HuH-7 (cell line): ENCODE results near the gene MYBPH.

Experiments used
- DNase-seq: peaks from one replicate; pipeline ENCODE4 v3.0.0; 2011; ENCODE audit warnings: low spot score

Gene MYBPH

GRCh38 chr1:203129501-203130231 is 46.0 kb downstream of the MYBPH start:
- DNase-seq, result no peak

DNA sequence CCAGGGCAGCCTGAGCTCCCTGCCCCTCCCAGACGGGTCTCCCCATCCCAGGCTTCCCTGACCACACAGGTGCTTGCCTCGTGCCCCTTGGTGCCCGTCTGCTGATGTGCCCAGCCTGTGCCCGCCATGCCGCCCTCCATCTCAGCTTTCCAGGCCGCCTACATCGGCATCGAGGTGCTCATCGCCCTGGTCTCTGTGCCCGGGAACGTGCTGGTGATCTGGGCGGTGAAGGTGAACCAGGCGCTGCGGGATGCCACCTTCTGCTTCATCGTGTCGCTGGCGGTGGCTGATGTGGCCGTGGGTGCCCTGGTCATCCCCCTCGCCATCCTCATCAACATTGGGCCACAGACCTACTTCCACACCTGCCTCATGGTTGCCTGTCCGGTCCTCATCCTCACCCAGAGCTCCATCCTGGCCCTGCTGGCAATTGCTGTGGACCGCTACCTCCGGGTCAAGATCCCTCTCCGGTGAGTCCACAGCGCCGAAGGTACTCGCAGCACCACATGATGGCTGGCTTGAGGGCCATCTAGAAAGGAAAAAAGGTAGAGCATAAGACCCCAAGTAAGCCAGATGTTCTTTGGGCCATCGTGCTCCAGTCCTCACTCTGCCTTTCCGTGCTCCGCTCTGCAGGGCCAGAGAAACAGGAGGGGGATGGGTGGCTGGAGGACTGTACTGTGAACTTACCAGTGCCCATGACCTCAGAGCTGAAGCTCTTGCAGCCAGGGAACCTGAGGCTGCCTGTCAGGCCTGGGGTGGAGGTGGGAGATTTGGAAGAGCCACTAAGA is 46.7 kb downstream of the MYBPH start:
- no peak for DNase-seq

DNA sequence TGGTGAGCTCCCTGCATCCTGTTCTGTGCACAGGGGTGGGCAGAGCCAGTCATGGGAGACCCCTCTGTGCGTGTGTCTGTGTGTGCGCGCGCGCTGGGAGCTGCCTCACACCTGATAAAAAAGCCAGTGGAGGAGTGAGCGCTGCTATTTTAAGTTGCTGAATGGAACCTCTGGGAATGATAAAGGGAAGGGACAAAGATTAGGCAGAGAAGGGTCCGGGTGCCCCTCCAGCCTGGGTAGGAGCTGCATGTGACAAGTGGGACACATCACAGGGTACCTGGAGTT is 47.3 kb downstream of the MYBPH start:
- DNase-seq, result no peak

DNA sequence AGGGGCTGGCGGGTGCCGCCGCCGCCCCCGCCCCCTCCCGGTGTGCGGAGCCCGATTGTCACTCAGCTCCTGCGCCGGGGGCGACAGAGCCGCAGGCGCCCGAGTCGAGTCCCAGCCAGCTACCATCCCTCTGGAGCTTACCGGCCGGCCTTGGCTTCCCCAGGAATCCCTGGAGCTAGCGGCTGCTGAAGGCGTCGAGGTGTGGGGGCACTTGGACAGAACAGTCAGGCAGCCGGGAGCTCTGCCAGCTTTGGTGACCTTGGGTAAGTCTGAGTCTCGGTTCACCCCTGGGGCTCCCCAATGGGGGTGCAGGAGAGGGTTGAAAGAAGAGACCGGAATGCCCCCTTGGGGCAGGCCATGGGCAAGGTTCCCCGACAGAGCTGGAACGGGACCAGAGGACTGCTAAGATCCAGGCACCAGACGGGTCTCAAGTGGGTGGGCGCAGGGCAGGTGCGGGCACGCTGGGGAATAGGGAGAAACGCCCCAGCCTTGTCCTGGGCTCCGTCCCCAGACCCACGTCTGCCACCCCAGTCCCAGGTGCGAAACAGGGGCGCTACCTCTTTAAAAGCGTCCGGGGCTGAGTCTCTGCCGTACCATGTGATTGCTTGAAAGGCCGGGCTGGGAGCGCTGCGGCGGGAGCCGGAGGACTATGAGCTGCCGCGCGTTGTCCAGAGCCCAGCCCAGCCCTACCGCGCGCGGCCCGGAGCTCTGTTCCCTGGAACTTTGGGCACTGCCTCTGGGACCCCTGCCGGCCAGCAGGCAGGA is 47.8 kb downstream of the MYBPH start, which contains the start of gene ADORA1:
TSS of gene ADORA1 (plus strand) at position 61 of the 765 bp plus-strand sequence. CDS start 1,116 bp downstream, outside the sequence.
- DNase-seq, result peak; percentile 49

DNA sequence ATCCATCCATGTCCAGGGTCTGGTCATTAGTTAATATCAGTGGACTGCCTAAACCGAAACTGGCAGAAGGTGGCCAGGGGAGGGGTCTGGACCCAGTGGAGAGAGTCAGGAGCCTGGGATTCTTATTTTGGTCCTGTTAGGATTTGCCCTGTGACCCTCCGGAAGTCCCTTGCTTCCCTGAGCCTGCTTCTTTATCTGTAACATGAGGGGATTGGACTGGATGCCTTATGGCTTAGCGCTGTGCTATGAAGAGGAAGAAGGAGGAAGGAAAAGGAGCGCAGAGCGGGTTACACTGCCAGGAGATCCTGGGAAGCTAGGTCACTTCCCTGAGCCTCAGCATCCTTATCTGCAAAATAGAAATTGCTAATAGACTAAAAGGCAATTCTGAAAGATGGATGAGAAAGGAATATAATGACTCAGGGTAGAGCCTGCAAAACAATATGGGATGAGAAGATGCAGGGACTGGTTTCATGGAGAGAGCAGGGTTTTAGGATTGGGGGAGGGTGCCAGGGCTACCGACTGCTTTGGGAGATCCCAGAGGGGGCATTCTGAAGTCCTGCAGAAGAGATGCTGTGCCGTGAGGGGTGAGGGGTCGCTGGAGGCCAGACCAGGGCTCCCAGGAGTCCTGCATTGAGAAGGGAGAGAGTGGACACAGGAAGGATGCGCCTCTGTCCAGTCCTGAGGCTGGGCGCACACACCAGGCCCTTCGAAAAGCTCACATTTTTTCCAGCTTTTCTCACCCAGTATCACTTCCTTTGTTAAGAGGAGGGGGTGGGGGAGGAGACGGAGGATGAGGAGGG is 48.6 kb downstream of the MYBPH start:
- DNase-seq, result no peak

DNA sequence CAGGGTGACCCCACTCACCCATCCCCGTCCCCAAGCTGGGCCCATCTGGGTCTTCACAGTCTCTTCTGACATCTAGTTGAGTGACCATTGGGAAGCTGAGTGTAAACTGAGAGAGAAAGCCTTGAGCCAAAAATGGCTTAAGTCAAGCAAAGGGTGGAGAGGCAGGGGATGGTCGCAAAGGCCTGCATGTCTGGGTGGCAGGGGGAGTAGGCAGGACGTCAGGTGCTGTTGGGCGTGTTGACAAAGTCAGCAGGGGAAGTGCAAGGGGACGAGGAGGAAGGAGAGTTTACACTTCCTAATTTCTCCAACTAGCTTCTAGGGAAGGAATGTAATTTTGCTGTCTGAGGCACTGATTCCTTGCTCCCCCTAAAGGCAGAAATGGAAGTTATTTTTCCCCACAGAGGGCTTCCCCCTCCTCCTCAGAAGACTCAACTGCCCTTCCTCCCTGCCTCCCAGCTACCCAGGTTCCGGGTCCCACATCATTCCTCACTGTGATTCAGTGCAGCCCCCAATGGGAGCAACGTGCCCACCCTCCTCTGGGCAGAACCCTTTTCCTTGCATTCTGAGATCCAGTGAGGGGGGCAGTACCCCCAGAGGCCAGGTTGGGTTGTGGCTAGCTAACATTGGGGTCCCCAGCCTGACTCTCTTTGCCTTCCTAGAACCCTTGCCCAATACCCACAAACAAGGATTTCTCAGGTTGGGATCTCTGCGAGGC is 49.3 kb downstream of the MYBPH start:
- DNase-seq, result no peak

- no peak for DNase-seq
Measured at GRCh38 chr1:203124546-203125317, 50.9 kb downstream of the MYBPH start.

DNA sequence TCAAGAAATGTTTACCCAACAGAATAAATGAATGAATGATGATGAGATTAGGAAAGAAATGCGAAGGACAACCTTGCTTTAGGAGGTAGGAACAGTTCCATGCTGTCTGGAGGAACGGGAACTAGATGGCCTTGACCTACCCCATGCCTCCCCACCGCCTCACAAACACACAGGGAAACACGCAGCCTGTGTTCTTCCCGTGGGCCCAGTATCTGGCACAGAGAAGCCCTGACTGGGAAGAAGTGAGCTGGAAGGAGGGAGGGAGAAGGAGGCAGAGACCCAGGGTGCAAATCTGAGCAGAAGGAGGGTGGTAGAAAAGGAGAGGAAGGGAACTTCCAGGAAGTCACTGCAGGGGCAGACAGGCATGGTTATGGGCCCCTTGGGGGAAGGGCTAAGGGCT is 51.6 kb downstream of the MYBPH start:
- DNase-seq, result no peak

GRCh38 chr1:203122159-203122558 is 53.5 kb downstream of the MYBPH start:
- DNase-seq, result no peak

DNA sequence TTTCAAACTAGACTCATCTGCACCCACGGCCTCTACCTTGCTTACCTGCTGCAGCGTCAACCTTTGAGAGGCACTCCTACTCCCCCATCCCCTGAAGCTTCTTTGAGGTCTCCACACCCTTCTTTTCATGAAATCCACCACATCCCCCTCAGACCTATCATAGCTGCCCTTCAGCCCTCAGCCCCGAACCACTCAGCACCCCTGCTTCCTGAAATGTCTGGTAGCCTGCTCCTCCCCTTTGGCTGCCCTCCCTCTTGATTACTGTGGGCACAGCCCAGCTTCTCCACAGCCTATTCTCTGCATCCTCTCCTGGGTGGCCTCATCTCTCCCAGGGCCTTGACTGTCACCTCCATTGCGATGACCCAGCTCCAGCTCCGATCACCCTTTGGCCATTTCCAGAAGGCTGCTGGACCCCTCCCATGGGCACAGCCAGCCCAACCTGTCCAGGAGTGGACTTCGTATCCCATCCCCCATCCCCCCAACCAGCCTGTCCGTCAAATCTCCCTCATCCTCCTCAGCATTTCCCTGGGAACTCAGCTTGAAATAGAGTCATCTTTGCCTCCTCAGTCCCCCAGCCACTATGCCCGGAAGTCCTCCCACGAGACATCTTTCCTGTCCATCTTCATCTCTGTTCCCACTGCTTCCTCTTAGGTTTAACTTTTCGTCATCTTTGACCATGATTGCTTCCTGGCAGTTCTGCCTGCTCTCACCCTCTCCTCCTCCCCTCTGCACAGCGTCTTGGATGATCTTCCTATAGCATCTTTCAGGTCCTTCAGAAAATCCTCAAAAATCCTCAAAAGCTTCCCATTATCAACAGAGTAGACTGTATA is 54.2 kb downstream of the MYBPH start:
- no peak for DNase-seq

GRCh38 chr1:203120325-203121153 is 55.1 kb downstream of the MYBPH start:
- no peak for DNase-seq
